HG03558 (cell line): ENCODE results near the gene ACCSL.

Experiments used
- ATAC-seq: cut with Tn5 transposase; IDR thresholded peaks from one replicate; pipeline ENCODE4 v1.9.1; 2021; ENCODE audit warnings: moderate number of reproducible peaks; ENCODE audit not compliant: unreplicated experiment; ENCODE audit errors: extremely low read depth

The ACCSL gene

DNA sequence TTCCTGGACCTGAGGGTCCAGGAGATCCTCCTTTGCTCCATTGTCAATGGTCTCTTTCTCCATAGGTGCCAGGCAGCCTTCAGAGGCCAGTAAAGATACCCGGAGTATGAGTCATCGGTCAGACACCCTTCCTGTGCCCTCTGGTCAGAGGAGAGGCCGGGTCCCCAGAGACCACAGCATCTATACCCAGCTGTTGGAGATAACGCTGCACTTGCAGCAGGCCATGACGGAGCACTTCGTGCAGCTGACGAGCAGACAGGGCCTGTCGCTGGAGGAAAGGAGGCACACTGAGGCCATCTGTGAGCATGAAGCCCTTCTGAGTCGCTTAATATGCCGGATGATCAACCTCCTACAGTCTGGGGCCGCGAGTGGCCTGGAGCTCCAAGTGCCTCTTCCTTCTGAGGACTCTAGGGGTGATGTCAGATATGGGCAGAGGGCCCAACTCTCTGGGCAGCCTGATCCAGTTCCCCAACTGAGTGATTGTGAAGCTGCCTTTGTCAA is at the start of gene ACCSL:
TSS of gene ACCSL (plus strand) at position 51 of the 501 bp plus-strand sequence. CDS start at position 107, 56 bp downstream.
- no peak for ATAC-seq

DNA sequence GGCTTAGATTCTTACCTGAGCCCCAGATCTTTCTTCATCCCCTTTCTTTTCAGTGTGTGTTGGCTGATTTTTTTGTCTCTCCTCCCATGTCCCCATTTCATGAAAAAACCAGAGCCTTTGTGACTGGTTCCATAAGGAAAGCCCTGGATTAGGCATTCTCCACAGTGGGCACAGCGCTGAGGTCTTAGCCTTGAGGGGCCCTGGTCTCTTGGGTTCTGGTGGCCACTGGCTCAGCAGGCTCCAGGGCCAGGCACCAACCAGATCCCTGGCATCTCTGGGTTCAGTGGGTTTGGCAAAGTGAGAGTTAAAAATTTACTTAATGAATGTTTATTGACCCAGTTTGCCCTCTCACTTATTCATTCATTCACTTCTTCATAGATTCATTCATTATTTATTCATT is 49.5 kb upstream of the ACCSL start:
- ATAC-seq: no peak

DNA sequence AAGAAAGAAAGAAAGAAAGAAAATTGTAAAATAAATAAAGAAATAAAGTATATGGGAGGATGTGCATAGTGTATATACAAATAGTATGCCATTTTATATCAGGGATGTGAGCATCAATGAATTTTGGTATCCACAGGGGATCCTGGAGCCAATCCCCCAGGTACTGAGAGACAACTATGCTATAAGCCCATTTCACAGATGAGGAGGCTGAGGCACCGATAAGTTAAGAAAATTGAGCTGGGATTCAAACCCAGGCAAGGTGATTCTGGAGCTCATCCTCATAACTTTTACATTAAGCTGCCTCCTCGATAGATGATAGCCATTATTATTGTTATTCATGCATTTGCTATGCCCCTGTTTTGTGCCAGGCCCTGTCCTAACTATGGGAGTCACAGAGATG is 47.0 kb upstream of the ACCSL start:
- ATAC-seq: no peak

DNA sequence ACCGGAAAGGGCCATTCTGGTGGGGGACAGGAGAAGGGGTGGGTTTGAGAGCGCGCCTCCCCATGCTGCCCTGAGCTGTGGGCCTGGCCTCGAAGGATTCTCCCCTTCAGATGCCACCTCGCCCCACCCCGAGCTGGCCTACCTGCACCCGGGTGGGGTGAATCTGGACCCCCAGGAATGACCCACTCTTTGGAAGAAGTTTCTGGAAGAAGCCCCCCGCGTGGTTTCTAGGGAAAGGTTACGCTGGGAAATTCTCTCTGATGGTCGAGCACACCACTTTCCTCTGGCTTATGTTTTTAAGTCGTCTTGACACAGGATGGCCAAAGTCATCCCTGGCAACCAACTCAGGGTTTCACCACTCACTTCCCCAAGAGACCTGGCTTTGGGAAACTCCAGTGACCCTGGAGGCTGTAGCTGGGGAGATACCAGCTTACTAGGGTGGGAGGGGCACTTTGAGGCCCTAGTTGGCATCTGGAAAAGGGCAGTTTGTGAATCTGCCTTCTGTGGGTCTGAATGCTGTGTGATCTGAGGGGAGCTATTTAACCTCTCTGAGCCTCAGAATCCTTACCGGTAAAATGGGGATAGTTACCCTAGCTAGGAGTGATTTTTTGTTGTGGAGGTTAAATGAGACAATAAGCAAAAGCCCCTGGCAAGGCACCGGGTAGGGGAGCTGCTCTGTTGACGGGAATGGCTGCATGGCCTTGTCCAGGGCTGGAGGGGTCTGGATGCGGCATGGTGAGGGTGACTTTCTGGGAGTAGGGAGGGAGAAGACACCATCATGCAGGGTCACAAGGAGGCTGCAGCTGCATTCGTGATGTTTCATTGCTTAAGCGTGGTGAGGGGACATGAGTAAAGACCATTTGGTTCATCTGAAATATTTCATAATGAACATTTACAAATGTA is 45.3 kb upstream of the ACCSL start:
- no peak for ATAC-seq

DNA sequence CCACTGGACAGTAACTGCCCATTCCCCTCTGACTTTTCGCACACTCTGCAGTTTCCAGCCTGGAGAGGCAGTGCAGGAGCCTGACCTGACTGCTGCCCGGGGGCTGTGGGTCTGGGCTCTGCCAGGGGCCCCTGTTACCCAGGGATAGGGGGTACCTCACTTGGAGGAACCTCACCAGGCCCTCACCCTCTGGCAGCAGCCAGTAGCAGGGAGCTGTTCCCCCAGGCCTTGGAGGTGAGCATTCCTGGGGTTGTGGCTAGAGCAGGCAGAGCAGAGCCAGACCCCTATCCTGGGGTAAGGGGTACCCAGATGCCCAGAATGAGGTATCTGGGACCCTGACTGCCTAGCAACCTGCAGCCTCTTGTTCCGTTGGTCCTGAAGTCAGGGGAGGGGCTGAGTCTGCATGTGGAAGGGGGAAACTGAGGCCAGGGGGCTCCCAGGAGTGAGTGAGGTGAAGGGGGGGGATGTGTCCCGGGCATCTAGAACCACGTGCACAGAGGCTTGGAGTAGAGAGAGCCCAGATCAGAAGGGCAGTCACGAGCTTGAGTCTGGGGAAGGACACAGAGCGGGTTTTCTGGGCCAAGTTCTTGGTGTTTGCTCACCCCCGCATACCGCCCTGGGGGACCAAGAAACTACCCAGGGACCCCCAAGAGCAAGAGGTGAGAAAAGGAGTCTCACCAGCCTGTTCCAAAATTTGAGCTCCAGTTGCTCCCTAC is 43.9 kb upstream of the ACCSL start:
- no peak for ATAC-seq

DNA sequence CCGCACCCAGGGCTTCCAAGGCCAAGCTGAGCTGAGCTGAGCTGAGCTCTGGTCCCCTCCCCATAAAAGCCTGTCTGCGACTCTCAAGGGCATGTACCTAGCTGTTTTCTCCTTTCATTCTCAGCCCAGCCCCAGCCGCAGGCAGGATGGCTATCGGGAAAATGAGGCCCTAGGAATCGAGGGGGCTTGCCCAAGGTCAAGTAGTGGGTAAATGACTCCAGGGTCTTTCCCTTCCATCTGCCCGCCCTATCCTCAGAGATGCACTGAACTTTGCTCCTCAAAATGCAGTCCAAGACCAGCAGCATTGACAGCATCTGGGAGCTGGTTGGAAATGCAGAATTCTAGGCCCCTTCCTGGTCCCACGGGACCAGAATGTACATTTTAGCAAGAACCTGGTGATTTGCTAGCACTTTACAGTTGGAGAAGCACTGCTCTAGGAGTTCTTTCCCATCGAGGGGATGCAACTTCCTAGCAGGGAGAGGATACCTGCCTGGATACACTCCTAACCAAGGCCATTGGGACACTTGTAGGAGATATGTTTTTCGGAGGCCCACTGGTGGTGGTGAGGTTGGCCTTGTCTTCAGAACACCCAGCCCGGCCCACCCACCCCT is 43.2 kb upstream of the ACCSL start:
- ATAC-seq: no peak

DNA sequence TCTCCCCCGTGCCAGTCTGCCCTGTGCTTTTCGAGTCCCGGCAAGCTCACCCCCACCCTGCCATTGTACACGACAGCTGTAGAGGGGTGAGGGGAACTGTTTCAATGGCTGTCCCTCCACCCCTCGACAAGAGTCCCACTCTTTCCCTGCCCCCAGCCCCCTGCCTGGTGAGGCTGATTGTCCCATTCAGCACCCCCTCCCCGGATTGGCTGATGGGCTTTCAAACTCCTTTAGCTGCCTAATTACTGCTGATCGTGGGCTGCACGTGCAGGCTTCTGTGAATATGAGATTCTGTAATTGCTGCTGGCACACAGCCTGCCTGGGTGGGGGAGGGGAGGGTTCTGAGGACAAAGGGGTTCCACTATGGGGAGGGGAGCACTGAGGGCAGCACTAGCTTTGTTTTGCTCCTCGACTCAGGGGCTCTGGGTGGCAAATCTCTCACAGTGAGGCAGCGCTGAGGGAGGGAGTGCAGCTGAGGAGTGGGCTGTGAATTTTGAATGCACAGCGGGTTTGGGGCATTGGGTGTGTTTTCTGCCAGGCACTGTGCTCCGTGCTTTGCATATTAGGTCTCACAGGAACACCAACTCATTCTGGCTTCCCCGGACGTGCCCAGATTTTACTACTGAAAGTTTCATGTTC is 42.6 kb upstream of the ACCSL start:
- ATAC-seq: no peak

DNA sequence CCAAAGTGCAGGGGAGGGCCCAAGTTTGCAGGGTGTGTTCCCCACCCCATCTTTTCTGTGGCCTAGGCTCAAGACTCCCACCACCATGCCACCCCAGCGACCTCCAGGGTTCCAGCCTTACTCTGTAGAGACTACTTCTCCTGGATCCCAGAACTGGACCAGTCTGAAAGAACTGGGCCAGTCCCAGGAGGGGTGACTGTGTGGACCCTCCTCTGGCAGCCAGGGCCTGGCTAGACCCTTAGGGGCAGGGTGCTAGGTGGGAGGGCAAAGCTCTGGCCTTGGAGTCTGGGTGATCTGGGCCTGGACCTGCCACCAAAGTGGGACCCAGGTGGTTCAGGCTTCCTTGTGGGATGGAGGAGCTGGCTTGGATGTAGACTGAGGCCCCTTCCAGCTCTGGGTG is 41.8 kb upstream of the ACCSL start:
- no peak for ATAC-seq

DNA sequence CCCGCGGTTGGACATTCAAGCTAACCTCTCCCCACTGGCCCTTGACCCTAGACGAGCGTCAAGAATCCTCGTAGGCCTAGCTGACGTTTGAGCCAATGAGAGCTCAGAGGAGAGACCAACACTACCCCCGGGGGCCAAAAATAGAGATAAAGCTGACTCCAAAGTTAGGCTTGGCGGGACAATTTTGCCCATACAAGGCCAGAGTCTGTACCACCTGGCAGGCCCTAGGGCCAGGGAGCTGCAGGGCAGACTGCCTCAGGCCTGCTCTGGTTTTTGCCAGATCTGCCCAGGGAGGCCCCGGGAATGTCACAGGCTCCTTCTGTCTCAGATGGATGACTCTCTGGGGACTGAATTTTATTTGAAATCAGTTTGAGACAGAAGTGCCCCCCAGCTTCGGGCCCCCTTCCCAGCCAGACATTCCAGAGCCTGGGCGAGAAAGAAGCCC is 40.8 kb upstream of the ACCSL start:
- ATAC-seq: no peak

DNA sequence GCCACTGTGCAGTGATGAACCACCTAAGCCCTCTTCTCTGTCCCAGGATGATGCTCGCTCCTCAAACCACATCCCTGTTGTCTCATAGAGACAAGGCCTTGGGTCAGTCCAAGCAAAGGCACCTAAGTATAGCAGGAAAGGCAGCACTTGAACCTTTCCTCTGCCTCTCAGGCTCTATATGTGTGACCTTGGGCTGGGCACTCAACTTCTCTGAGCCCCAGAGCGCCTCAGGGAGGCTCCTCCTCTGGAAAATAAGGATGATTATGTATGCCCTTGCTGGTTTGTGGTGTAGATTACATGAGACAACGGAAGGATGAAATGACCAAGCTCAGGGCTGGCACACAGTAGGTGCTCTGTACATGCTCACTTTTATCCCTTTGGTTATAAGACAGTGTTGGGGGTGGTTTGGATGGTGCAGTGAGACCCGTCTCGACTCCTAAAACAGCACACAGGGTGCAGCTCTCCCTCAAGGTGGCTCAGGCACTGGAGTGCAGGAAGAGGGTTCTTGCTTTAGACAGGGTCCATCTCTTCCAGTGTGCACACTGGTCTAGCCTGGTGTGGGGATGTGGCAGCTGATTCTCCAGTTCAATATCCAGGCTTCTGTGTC is 40.2 kb upstream of the ACCSL start:
- no peak for ATAC-seq

DNA sequence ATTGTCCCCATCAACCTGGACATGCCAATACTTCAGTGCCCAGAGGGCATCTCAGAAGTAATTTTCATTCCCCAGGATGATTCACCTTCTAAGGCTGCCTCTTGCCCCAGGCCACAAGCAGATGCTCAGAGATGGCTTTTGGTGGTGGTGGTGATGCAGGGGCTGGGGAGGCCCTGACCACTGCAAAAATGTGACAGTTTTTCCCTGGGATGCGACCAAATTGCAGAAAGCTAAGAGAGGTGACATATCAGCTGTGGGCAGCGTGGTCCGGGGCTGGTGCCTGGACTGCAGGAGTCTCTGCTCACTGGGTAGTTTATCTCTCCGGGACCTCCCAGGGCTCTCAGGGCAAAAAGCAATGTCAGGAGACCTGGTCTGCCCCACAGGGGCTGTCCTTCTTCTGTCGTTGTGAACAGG is 39.7 kb upstream of the ACCSL start:
- no peak for ATAC-seq

DNA sequence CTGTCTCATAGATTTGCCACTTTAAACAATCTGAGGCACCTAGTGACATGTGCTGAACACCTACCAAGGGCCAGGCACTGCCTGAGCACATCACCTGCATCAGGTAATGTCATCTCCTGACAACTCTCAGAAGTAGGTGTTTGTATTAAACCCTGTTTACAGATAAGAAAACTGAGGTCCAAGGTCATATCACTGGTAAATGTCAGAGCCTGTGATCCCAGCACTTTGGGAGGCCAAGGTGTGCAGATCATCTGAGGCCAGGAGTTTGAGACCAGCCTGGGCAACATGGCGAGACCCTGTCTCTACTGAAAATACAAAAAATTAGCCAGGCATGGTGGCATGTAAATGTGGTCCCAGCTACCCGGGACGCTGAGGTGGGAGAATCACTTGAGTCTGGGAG is 39.1 kb upstream of the ACCSL start:
- no peak for ATAC-seq

DNA sequence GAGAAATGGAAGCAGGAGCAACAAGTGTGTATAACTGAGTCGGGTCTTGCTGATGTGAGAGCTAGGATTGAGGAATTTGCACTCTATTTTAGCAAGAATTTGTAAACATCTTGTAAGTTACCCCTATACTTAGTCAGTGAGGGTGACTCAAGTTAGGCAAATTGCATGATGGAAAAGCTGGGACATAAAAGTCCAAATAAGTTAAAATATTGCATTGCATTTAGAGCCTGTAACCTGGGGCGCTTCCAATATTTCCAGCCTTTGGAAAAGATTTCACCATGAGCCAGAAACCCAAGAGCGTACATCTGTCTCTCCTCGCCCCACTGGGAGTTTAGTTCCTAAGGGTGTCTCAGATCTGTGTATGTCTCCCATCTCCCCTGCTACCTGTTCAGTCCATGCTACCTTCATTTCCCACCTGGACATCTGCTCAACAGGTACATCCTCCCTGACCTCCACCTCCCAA is 37.0 kb upstream of the ACCSL start:
- ATAC-seq: no peak

DNA sequence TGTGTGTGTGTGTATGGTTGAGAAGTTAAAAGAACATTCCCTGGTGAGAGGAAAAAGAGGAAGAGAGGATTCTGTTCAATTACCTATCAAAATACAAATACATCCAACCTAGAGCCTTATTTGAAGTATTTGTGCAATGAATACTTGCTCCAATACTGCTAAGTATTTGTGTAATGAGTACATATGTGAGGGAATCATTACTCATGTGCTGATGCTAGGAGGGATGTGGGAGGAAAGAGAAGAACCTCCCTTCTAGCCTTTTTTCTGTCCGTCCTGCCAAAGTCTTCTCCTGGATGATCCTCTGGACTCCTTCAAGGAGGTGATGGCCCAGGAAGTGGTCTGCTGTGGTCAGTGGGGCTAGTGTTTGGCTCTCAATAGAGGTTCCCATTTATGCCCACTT is 36.0 kb upstream of the ACCSL start:
- no peak for ATAC-seq

DNA sequence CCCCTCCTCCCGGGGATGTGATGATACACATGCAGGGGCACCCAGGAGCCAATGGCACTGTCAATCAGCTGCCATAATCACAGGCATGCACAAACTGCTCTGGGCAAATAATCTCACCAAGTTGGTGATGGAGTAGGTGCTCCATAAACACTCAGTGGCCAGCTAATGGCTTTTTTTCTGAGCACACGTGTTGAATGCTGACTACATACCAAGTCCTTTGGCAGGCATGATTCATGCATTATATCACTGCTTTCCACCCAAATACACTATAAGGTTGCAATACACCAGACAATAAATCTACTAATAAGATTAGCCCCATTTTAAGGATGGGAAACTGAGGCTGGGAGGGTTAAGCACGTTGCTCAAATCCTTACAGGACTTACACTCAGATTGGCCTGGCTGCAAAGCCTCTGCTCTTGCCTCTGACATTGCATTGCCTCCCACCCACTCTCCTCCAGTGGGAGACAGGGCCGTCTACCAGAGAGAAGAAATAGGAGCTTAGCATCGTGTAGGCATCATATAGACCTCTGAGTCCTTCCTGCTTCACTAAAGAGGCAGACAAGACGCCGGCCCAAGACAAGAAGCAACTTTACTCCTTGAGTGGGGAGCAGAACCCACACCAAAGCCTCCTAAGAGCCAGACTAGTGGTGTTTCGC is 32.7 kb upstream of the ACCSL start:
- ATAC-seq: no peak

DNA sequence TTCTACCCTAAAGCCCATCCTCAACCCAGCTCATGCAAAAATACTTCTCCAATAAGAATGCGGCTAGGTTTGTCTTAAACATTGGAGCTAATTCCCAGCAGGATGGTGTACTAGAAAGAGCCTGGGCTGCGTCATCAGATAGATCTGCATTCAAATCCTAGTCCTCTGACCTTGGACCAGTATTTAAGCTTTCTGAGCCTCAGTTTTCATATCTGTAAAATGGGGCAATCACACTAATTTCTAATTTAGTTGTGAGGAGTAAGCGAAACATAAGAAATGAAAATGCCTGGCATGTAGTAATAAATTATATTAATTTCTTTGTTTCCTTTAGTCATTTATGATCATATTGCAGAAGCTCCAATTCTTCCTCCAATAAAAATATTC is 32.2 kb upstream of the ACCSL start:
- no peak for ATAC-seq

DNA sequence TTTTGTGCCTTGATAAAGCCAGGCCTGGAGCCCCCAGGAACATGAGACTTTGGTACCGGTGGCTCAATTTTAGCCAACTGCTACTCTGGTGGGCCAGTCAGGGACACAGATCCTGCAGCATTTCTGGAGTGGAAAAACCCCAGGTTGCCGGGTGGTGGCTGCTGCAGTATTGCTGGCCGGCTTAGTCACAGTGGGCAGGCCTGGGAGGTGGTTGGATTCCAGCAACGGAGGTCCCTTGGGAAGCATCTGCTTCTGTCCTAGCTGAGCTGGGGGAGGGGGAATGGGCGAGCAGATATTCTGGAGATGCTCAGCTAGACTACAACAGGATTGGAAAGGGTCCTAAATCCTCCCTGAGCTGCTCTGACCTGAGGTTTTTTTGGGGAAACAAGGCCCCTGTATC is 31.6 kb upstream of the ACCSL start:
- no peak for ATAC-seq

DNA sequence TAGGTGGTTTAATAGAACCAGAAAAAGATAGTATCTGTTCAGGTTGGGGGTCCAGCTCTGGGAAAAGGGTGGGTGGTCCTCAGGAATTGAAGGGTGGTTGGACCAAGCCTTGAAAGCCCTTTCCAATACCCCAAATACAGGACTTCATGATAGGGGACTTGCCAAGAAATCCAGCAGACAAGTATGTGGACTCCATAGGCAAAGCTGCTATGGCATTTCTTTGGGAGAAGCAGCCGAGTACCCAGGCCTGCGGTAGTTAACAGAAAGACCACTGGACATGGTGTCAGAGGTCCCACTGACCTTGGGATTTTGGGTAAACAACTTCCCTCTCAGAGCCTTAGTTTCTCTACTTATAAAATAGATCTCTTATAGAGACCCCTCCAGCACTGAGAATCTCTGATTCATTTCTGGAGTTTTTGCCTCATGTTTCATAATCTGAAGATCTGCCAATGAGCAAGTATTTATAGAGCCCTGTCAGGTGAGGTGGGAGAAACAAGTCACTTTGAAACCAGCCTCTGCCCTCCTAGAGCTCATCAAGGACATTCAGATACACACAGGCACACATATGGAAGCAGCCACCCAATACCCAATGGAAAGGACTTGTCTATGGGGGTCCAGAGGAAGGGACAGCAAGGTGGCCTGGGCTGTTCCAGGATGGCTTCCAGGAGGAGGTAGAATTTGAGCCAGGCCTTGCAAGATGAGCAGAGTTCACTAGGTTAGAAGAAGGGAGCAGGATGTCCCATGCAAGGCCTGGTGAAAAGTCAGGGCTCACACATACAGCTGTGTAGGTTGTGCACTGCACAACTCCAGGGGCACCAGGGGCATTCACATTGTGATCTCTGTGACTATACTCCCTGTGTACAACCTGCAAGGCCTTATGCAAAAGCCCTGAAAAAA is 31.0 kb upstream of the ACCSL start:
- ATAC-seq: no peak
